Measurements from ENCODE around the gene CENPI. TPM values are rescaled to one million over a fixed set of nuclear protein-coding genes. Genes with fewer than 3 reads are reported as not detected.

Gene CENPI
- total RNA-seq, 1 experiment from 2014 or later = 28.1 TPM

DNA sequence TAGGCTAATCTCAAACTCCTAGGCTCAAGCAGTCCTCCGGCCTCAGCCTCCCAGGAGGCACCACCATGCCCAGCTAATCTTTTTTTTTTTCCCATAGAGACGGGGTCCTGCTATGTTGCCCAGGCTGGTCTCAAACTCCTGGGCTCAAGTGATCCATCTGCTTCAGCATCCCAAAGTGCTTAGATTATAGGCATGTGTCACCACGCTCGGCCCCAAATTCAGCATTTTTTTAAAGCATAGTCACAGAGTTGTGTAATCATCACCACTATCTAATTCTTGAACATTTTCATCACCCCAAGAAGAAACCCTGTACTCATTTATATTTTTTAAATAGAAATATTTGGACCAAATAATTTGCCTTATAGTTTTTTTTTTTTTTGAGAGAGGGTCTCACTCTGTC lies 10.3 kb downstream of the CENPI start:
- TF ChIP-seq, protein P1, sequence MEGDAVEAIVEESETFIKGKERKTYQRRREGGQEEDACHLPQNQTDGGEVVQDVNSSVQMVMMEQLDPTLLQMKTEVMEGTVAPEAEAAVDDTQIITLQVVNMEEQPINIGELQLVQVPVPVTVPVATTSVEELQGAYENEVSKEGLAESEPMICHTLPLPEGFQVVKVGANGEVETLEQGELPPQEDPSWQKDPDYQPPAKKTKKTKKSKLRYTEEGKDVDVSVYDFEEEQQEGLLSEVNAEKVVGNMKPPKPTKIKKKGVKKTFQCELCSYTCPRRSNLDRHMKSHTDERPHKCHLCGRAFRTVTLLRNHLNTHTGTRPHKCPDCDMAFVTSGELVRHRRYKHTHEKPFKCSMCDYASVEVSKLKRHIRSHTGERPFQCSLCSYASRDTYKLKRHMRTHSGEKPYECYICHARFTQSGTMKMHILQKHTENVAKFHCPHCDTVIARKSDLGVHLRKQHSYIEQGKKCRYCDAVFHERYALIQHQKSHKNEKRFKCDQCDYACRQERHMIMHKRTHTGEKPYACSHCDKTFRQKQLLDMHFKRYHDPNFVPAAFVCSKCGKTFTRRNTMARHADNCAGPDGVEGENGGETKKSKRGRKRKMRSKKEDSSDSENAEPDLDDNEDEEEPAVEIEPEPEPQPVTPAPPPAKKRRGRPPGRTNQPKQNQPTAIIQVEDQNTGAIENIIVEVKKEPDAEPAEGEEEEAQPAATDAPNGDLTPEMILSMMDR (IDR thresholded peaks at IDR 0.05; ENCODE audit: unreplicated experiment) = no peak
- peaks cover 13% of the 10 kb centered on the region for H3K36me3 Mint-ChIP-seq (ENCODE audit: insufficient read depth, unreplicated experiment)
- no peak overlapping the region for H3K4me3 Mint-ChIP-seq (ENCODE audit: low read depth, unreplicated experiment)
- H3K9me3 Mint-ChIP-seq (ENCODE audit: low read depth, unreplicated experiment) = no peaks in the 10 kb centered on the region
- H3K27ac Mint-ChIP-seq (ENCODE audit: unreplicated experiment) = no peak overlapping the region
- intact Hi-C loops (cut with micrococcal nuclease; ENCODE audit: unreplicated experiment) = no loop called here
- DNase-seq = no peak
- CTCF ChIA-PET = no interaction called here
- H3K27me3 Mint-ChIP-seq (ENCODE audit: unreplicated experiment) = no peaks in the 10 kb centered on the region
- H3K4me1 Mint-ChIP-seq (ENCODE audit: low read depth, unreplicated experiment) = no peaks in the 10 kb centered on the region
- BruUV-seq (replicated peaks) = no TSS peak

DNA sequence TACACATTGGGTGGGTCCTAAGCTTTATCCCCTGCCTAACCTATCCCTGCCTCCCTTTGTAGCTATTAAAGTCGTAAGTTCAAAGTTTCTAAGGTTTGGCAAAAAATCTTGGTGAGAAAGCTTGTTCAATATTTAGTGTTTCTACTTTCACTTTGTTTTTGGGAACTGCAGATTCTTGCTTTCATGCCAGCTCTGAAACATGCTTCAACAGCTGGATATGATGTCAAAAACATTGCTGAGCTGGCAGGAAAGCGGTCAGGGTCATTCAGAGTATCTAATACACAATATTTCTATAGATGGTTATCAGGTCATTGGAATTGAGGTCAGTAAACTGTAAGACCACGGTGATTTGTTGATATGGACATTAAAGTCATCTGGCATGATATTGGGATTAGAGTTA lies 19.7 kb downstream of the CENPI start:
- Mint-ChIP-seq H3K4me3 (ENCODE audit: low read depth, unreplicated experiment) (no peak overlapping the region), H3K27me3 (ENCODE audit: unreplicated experiment) (no peaks in the 10 kb centered on the region), H3K9me3 (ENCODE audit: low read depth, unreplicated experiment) (no peaks in the 10 kb centered on the region), H3K4me1 (ENCODE audit: low read depth, unreplicated experiment) (no peaks in the 10 kb centered on the region), H3K36me3 (ENCODE audit: insufficient read depth, unreplicated experiment) (peaks cover 22% of the 10 kb centered on the region), H3K27ac (ENCODE audit: unreplicated experiment) (no peak overlapping the region)
- no peak for DNase-seq
- CTCF ChIA-PET = no interaction called here
- no TSS peak for BruUV-seq (replicated peaks)
- TF ChIP-seq, protein P1 (IDR thresholded peaks at IDR 0.05; ENCODE audit: unreplicated experiment) = no peak
- intact Hi-C loops (cut with micrococcal nuclease; ENCODE audit: unreplicated experiment) = no loop called here

DNA sequence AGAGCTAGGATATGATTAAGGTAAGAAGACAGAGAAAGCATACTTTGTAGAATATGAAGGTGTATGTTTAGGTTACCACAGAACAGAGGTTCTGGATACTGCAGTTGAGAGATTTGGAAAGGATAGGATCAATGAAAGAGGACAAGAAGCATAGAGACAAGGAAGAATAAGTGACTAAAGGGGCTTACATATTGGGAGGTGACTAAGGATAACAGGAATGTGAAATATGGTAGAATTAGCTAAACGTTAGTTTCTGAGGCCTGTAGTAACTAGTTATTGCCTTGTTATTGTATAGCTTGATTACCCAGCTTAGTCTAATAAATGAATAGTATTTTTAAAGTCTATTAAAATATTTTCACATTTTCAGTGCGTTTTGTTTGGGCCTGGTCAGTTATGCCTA lies 38.2 kb downstream of the CENPI start:
- H3K4me1 Mint-ChIP-seq (ENCODE audit: low read depth, unreplicated experiment) = no peaks in the 10 kb centered on the region
- no peaks in the 10 kb centered on the region for H3K27me3 Mint-ChIP-seq (ENCODE audit: unreplicated experiment)
- H3K36me3 Mint-ChIP-seq (ENCODE audit: insufficient read depth, unreplicated experiment) = peaks cover 28% of the 10 kb centered on the region
- H3K9me3 Mint-ChIP-seq (ENCODE audit: low read depth, unreplicated experiment) = no peaks in the 10 kb centered on the region
- CTCF ChIA-PET = no interaction called here
- TF ChIP-seq, protein P1 (IDR thresholded peaks at IDR 0.05; ENCODE audit: unreplicated experiment) = no peak
- intact Hi-C loops (cut with micrococcal nuclease; ENCODE audit: unreplicated experiment) = no loop called here
- no TSS peak for BruUV-seq (replicated peaks)
- H3K4me3 Mint-ChIP-seq (ENCODE audit: low read depth, unreplicated experiment) = no peak overlapping the region
- H3K27ac Mint-ChIP-seq (ENCODE audit: unreplicated experiment) = no peak overlapping the region
- DNase-seq = no peak

Other genes with a start within 250 kb of the CENPI start
- not detected in 2 replicates for gene NOX1, start 223.8 kb upstream of the CENPI start, total RNA-seq (2022)
- gene XKRX, start 169.3 kb upstream of the CENPI start, total RNA-seq (2022) = 0.33 and 0.83 TPM in 2 replicates
- gene ARL13A, start 128.5 kb upstream of the CENPI start, total RNA-seq (2022) = not detected in 2 replicates
- gene TRMT2B, start 46.1 kb upstream of the CENPI start, total RNA-seq (2022) = 16.7 and 18.5 TPM in 2 replicates
- gene TMEM35A, start 19.3 kb upstream of the CENPI start, total RNA-seq (2022) = not detected in 2 replicates
- gene DRP2, start 121.6 kb downstream of the CENPI start, total RNA-seq (2022) = 0.39 and 0.66 TPM in 2 replicates
- gene TAF7L, start 193.1 kb downstream of the CENPI start, total RNA-seq (2022) = 0.15 TPM in 1 of 2 replicates, not detected in the other

Data from Calu3 (cell line).